HG03565 (cell line): ENCODE results near the gene C20orf144.
A peak's percentile ranks its signal among the peaks of the same experiment; 100 is the strongest.

Source experiments
- ATAC-seq: cut with Tn5 transposase; IDR thresholded peaks from one replicate; pipeline ENCODE4 v1.9.1; 2021; ENCODE audit warnings: mild to moderate bottlenecking, moderate library complexity; ENCODE audit not compliant: unreplicated experiment

C20orf144 gene

GRCh38 chr20:33649201-33649681 is 12.9 kb upstream of the C20orf144 start:
- no peak for ATAC-seq

GRCh38 chr20:33650111-33650752 is 11.9 kb upstream of the C20orf144 start:
- ATAC-seq, result no peak

- ATAC-seq, result no peak
Measured at GRCh38 chr20:33650753-33651561, 11.2 kb upstream of the C20orf144 start.

GRCh38 chr20:33651562-33652048 is 10.5 kb upstream of the C20orf144 start:
- ATAC-seq, result no peak

GRCh38 chr20:33653218-33653899 is 8.8 kb upstream of the C20orf144 start:
- ATAC-seq, result no peak

GRCh38 chr20:33653900-33654596 is 8.1 kb upstream of the C20orf144 start:
- ATAC-seq, result no peak

- ATAC-seq, result no peak
Measured at GRCh38 chr20:33654680-33655161, 7.4 kb upstream of the C20orf144 start.

- no peak for ATAC-seq
Measured at GRCh38 chr20:33655164-33655563, 7.0 kb upstream of the C20orf144 start.

- no peak for ATAC-seq
Measured at GRCh38 chr20:33656010-33656782, 5.9 kb upstream of the C20orf144 start.

GRCh38 chr20:33656783-33657703 is 5.1 kb upstream of the C20orf144 start:
- no peak for ATAC-seq

- ATAC-seq, result no peak
Measured at GRCh38 chr20:33657704-33658095, 4.4 kb upstream of the C20orf144 start.

- ATAC-seq, result no peak
Measured at GRCh38 chr20:33658510-33658909, 3.6 kb upstream of the C20orf144 start.

GRCh38 chr20:33658929-33659328 is 3.2 kb upstream of the C20orf144 start:
- no peak for ATAC-seq

GRCh38 chr20:33659341-33660034 is 2.6 kb upstream of the C20orf144 start:
- ATAC-seq, result no peak

- ATAC-seq, result no peak
Measured at GRCh38 chr20:33660035-33660684, 2.0 kb upstream of the C20orf144 start.

GRCh38 chr20:33660685-33661058 is 1.5 kb upstream of the C20orf144 start:
- no peak for ATAC-seq

GRCh38 chr20:33663161-33664084 is 1.3 kb downstream of the C20orf144 start:
- peak; percentile 29 for ATAC-seq
